Lower leg skin (tissue), 3 donors: ENCODE results near the gene ISLR2.
"Not testable (repeated sequence)": the region's sequence is repeated elsewhere in the genome, so short reads cannot be mapped to it uniquely, and the experiment has no call there.

Source experiments
- POLR2A ChIP-seq, 2 donors: fragments of 450-650 bp; IDR thresholded peaks; one replicate each; pipeline ENCODE4 v1.6.1; 2016 to 2017; ENCODE audit warnings: antibody characterized with exemption in 2 of 2, mild to moderate bottlenecking in 1 of 2, moderate library complexity in 1 of 2
- TF ChIP-seq, protein P1 (sequence below), 3 donors: fragments of 450-650 bp; IDR thresholded peaks; one replicate each; pipeline ENCODE4 v1.5.1; 2016; ENCODE audit warnings: antibody characterized with exemption in 3 of 3, mild to moderate bottlenecking in 3 of 3, moderate library complexity in 2 of 3

DNA sequence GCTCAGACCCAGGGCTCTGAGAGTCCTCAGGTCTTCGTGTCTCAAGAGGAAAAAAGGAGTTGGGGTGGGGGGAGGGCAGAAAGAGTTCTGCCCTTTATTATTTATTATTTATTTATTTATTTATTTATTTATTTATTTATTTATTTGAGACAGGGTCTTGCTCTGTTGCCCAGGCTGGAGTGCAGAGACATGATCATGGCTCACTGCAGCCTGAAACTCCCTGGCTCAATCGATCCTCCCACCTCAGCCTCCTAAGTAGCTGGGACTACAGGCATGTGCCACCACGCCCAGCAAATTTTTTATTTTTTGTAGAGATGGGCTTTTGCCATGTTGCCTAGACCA, 31.8 kb downstream of the ISLR2 start:
- TF ChIP-seq, protein P1, sequence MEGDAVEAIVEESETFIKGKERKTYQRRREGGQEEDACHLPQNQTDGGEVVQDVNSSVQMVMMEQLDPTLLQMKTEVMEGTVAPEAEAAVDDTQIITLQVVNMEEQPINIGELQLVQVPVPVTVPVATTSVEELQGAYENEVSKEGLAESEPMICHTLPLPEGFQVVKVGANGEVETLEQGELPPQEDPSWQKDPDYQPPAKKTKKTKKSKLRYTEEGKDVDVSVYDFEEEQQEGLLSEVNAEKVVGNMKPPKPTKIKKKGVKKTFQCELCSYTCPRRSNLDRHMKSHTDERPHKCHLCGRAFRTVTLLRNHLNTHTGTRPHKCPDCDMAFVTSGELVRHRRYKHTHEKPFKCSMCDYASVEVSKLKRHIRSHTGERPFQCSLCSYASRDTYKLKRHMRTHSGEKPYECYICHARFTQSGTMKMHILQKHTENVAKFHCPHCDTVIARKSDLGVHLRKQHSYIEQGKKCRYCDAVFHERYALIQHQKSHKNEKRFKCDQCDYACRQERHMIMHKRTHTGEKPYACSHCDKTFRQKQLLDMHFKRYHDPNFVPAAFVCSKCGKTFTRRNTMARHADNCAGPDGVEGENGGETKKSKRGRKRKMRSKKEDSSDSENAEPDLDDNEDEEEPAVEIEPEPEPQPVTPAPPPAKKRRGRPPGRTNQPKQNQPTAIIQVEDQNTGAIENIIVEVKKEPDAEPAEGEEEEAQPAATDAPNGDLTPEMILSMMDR (IDR thresholded peaks at IDR 0.05), result not testable (repeated sequence)
- TF ChIP-seq POLR2A (IDR thresholded peaks at IDR 0.05), result not testable (repeated sequence)
